ENCODE measurements around the gene LINC01488.

- TF ChIP-seq CTCF (IDR thresholded peaks at IDR 0.05) (no peak), POLR2A (IDR thresholded peaks at IDR 0.05) (no peak), EP300 (IDR thresholded peaks at IDR 0.05) (no peak)
Observed at GRCh38 chr11:69489031-69489745, 7.7 kb downstream of the LINC01488 start.

Data from upper lobe of left lung (tissue), 4 donors.